ENCODE measurements around the gene HSPA12B.

DNA sequence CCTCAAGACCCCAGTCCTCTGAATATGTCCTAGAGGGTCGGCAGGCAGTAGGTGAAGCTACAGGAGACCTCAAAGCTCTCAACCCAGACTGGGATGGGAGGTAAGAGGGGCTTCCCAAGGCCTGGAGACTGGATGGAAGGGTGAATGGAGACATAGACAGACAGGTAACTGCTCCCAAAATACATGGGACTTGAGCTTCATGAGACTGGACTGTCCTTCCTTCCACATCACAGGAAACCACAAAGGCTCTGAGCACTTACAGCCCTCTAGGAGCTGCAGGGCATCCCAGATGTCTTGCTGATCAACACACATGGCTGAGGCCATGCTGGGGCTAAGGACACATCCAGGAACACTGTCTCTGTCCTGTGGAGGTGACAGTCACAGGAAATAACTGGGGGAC, 11.6 kb downstream of the HSPA12B start:
- TF ChIP-seq EZH2 (IDR thresholded peaks at IDR 0.05) (no peak), POLR2AphosphoS5 (IDR thresholded peaks at IDR 0.05; ENCODE audit: borderline replicate concordance, low read depth, low read length) (no peak)
